ENCODE results near the gene ZNRF2. TPM values are rescaled to one million over a fixed set of nuclear protein-coding genes. Genes with fewer than 3 reads are reported as not detected.

The ZNRF2 gene
- total and polyA plus RNA-seq, 9 donors, result 3.0 to 24.8 (median 11.5) TPM

DNA sequence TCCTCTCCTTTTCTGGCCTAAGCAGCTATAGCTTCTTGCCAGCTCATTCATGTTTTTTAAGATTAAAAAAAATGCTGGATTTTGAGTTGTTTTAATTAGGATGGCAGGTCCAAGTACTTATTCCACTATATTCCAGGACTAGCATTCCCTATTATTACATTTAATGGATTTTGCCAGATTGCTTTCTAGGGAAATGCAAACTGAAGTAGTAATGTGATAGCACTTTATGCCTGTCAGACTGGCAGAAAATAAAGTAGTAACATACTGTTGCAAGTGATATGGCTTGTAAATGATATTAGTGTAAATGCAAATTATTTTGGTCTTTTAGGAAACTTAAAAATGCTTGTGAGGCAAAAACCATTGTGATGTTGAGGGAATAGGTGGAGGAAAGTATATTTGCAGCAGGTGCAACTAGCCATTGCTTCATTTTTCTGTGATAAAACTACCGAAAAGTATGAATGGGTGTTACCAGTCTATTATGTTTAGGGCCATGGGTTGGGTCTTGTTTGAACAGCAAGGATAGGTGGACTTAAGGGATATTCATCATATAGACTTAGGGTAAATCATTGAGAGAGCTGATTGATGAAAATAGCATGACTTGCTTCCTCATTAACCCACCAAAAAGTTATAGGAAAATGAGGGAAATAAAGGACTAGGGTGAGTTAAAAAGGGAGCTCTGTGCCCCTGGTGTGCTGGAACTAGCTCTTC, 19.9 kb downstream of the ZNRF2 start:
- H3K27ac ChIP-seq, result no peak overlapping the region

DNA sequence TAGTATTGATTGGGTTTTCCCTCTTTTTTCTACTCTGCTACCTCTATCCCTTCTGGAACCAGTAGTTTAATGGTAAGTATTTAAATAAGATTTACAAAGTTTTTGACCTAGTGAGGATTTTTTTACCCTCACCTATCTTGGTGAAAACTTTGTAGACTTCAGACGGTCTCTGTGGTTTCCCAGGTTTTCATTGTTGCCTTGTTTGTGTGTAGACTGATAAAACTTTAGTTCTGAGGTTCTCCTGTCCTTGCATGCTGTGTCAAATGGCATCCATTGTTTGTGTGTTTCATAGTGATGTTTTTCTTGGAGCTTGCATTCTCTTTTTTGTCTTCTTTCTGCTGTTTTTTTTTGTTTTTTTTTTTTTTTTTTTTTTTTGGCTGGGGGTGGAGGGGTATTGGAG, 22.6 kb downstream of the ZNRF2 start:
- H3K4me1 ChIP-seq (ENCODE audit: insufficient read depth), result no peaks in the 10 kb centered on the region
- intact Hi-C loops (cut with DNase I), result no loop called here

More for the DNA sequence above, 19.9 kb downstream of the ZNRF2 start:
- peaks cover 2% of the 10 kb centered on the region for H3K4me1 ChIP-seq (ENCODE audit: insufficient read depth)
- WGBS, 3 donors, result 85 to 87% (median 86%) methylated on average over 1 of the region's 1 CpG
- TF ChIP-seq EP300 (IDR thresholded peaks at IDR 0.05) (no peak), POLR2A (IDR thresholded peaks at IDR 0.05) (no peak)
- TF ChIP-seq, protein P1, sequence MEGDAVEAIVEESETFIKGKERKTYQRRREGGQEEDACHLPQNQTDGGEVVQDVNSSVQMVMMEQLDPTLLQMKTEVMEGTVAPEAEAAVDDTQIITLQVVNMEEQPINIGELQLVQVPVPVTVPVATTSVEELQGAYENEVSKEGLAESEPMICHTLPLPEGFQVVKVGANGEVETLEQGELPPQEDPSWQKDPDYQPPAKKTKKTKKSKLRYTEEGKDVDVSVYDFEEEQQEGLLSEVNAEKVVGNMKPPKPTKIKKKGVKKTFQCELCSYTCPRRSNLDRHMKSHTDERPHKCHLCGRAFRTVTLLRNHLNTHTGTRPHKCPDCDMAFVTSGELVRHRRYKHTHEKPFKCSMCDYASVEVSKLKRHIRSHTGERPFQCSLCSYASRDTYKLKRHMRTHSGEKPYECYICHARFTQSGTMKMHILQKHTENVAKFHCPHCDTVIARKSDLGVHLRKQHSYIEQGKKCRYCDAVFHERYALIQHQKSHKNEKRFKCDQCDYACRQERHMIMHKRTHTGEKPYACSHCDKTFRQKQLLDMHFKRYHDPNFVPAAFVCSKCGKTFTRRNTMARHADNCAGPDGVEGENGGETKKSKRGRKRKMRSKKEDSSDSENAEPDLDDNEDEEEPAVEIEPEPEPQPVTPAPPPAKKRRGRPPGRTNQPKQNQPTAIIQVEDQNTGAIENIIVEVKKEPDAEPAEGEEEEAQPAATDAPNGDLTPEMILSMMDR (IDR thresholded peaks at IDR 0.05), result no peak
- intact Hi-C loops (cut with DNase I), result no loop called here
- no peak for DNase-seq
- no peaks in the 10 kb centered on the region for H3K9me3 ChIP-seq
- no peak overlapping the region for H3K4me3 ChIP-seq
- no peaks in the 10 kb centered on the region for H3K36me3 ChIP-seq
- H3K27me3 ChIP-seq, result no peaks in the 10 kb centered on the region

DNA sequence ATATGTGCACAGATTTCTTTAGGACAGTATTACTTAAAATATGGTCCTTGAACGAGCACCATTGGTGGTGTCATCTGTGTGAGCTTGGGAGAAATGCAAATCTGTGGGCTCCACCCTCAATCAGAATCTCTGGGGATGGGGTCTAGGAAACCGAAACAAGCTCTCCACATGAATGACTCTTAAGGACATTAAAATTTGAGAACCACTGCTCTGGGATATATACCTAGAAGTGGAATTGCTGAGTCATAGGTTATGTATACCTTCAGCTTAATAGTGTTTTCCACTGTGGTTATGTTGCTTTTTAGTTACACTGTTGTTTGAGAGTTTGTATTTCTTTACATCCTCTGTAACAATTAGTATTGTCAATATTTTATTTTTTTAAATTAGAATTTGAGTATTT, 24.0 kb downstream of the ZNRF2 start:
- no peaks in the 10 kb centered on the region for H3K9me3 ChIP-seq
- H3K36me3 ChIP-seq, result no peaks in the 10 kb centered on the region
- no peaks in the 10 kb centered on the region for H3K4me1 ChIP-seq (ENCODE audit: insufficient read depth)
- no peak overlapping the region for H3K27ac ChIP-seq
- no peaks in the 10 kb centered on the region for H3K27me3 ChIP-seq
- no peak overlapping the region for H3K4me3 ChIP-seq
- intact Hi-C loops (cut with DNase I), result no loop called here
- 95 to 100% (median 98%) methylated on average over 2 of the region's 2 CpGs for WGBS, 3 donors
- no peak for DNase-seq
- TF ChIP-seq, protein P1 (IDR thresholded peaks at IDR 0.05), result no peak
- TF ChIP-seq EP300 (IDR thresholded peaks at IDR 0.05), result no peak
- TF ChIP-seq POLR2A (IDR thresholded peaks at IDR 0.05), result no peak

More for the DNA sequence above, 22.6 kb downstream of the ZNRF2 start:
- Histone ChIP-seq H3K27ac (no peak overlapping the region), H3K9me3 (no peaks in the 10 kb centered on the region), H3K36me3 (no peaks in the 10 kb centered on the region), H3K27me3 (no peaks in the 10 kb centered on the region), H3K4me3 (no peak overlapping the region)
- no peak for DNase-seq
- TF ChIP-seq, protein P1 (IDR thresholded peaks at IDR 0.05), result no peak
- TF ChIP-seq EP300 (IDR thresholded peaks at IDR 0.05), result no peak
- TF ChIP-seq POLR2A (IDR thresholded peaks at IDR 0.05), result no peak
- WGBS, 3 donors, result 38 to 73% (median 63%) methylated on average over 1 of the region's 1 CpG

DNA sequence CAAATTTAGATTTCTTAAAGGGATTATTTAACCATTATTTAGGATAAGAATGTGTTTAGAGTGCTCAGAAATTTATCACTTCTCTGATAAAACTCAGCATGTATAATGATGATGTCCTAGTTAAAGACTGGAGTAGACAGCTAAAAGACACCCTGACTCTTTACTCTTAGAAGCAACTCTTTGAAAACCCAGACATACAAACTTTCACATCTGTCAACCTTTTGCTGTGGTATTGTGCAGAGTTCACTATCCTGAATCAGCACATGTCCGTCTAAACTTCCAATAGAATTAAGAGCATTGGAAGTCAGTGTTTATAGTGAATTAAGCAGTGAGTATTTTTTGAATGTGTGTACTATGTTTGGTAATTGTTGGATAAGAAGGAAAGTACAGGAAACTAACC, 24.9 kb downstream of the ZNRF2 start:
- no peaks in the 10 kb centered on the region for H3K27me3 ChIP-seq
- DNase-seq, result no peak
- TF ChIP-seq POLR2A (IDR thresholded peaks at IDR 0.05) (no peak), EP300 (IDR thresholded peaks at IDR 0.05) (no peak)
- TF ChIP-seq, protein P1 (IDR thresholded peaks at IDR 0.05), result no peak
- H3K36me3 ChIP-seq, result no peaks in the 10 kb centered on the region
- no peaks in the 10 kb centered on the region for H3K4me1 ChIP-seq (ENCODE audit: insufficient read depth)
- WGBS, 3 donors, result 88 to 97% (median 96%) methylated on average over 1 of the region's 1 CpG
- intact Hi-C loops (cut with DNase I), result no loop called here
- no peak overlapping the region for H3K4me3 ChIP-seq
- no peak overlapping the region for H3K27ac ChIP-seq
- H3K9me3 ChIP-seq, result no peaks in the 10 kb centered on the region

Measured in ovary (tissue), 9 donors.